Subcutaneous adipose tissue (tissue), 4 donors: ENCODE results near the gene FCGBP. TPM values are rescaled to one million over a fixed set of nuclear protein-coding genes. Genes with fewer than 3 reads are reported as not detected.

Experiments used
- CTCF ChIP-seq: fragments of 450-650 bp; IDR thresholded peaks from one replicate; pipeline ENCODE4 v1.5.1; 2016; ENCODE audit warnings: low read depth, mild to moderate bottlenecking, control low read depth, antibody characterized with exemption, moderate library complexity
- total RNA-seq, 4 donors: library from RNA; depleted of rRNA; stranded (reverse); fragments of >200 nt; gene quantifications; one replicate each; pipeline ENCODE4 v1.1.0, GENCODE V29; 2016

Gene FCGBP
- total RNA-seq, 4 donors from 2014 or later, result 11.9 to 321 (median 115) TPM

- TF ChIP-seq CTCF, result no peak
Measured at GRCh38 chr19:39890755-39891551, 43.5 kb downstream of the FCGBP start.

Other genes with a start within 250 kb of the FCGBP start
- gene LGALS14, start 230.2 kb downstream of the FCGBP start, total RNA-seq, result not detected
- gene CLC, start 196.6 kb downstream of the FCGBP start, total RNA-seq, result not detected
- not detected for gene LEUTX, start 155.8 kb downstream of the FCGBP start, total RNA-seq
- gene DYRK1B, start 100.5 kb downstream of the FCGBP start, total RNA-seq, result 10 to 100 TPM in 1 of 4 donors, 1 to 10 TPM in 3; 4.9 to 15.6 (median 8.7) TPM
- 100 to 1,000 TPM; 101 to 168 (median 104) TPM for gene FBL, start 88.3 kb downstream of the FCGBP start, total RNA-seq
- 10 to 100 TPM; 61.9 to 76.6 (median 66.9) TPM for gene PSMC4, start 36.5 kb upstream of the FCGBP start, total RNA-seq
- gene ZNF546, start 62.4 kb upstream of the FCGBP start, total RNA-seq, result 10 to 100 TPM in 2 of 4 donors, 1 to 10 TPM in 2; 3.1 to 11.1 (median 8.1) TPM
- gene ZNF780B, start 121.6 kb upstream of the FCGBP start, total RNA-seq, result 10 to 100 TPM in 3 of 4 donors, 1 to 10 TPM in 1; 10.0 to 24.3 (median 17.8) TPM
- 10 to 100 TPM in 3 of 4 donors, 1 to 10 TPM in 1; 7.0 to 14.5 (median 12.4) TPM for gene ZNF780A, start 156.3 kb upstream of the FCGBP start, total RNA-seq